Measurements from ENCODE around the gene CCSER1.

DNA sequence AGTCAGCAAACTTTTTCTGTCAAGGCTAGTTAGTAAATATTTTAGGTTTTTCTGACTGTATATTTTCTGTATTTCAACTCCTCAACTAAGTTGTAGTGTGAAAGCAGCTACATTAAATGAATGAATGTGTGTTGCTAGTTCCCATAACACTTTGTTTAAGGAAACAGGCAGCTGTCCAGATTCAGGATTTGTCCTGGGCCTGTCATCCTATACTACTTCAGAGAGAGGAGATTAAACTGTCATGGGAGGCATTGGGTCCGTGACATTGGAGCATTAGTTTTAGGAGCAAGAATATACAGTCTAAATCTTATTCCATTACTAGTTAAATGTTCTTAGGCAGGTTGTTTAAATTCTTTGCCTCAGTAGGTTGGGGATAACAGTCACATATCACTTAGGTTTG lies 516.0 kb downstream of the CCSER1 start:
- TF ChIP-seq CTCF (IDR thresholded peaks at IDR 0.05; ENCODE audit: borderline replicate concordance, extremely low read depth, low read length, poor library complexity, severe bottlenecking) (no peak), EZH2 (IDR thresholded peaks at IDR 0.05; ENCODE audit: borderline replicate concordance, low read depth, low read length, severe bottlenecking) (no peak)
